ENCODE measurements around the gene SIRT2.

GRCh38 chr19:38928391-38929001 is 29.1 kb upstream of the SIRT2 start:
- TF ChIP-seq TARDBP (IDR thresholded peaks at IDR 0.05): no peak
- no peak for TF ChIP-seq BHLHE40 (IDR thresholded peaks at IDR 0.05; ENCODE audit: borderline replicate concordance)

Measured in HEK293T (cell line).